ENCODE data around the gene SRA1.

SRA1 gene

GRCh38 chr5:140564196-140565023, 7.1 kb upstream of the SRA1 start, which contains the start of the genes APBB3 and SLC35A4 (continued):
- TF ChIP-seq, protein P1, sequence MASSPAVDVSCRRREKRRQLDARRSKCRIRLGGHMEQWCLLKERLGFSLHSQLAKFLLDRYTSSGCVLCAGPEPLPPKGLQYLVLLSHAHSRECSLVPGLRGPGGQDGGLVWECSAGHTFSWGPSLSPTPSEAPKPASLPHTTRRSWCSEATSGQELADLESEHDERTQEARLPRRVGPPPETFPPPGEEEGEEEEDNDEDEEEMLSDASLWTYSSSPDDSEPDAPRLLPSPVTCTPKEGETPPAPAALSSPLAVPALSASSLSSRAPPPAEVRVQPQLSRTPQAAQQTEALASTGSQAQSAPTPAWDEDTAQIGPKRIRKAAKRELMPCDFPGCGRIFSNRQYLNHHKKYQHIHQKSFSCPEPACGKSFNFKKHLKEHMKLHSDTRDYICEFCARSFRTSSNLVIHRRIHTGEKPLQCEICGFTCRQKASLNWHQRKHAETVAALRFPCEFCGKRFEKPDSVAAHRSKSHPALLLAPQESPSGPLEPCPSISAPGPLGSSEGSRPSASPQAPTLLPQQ (tag by site-specific recombination; IDR thresholded peaks at IDR 0.05): peak; percentile 87
- TF ChIP-seq ZNF510 (tag by site-specific recombination; IDR thresholded peaks at IDR 0.05; ENCODE audit: insufficient replicate concordance): no peak
- peak; percentile 97 for TF ChIP-seq ZNF777 (tag by site-specific recombination; IDR thresholded peaks at IDR 0.05; ENCODE audit: borderline replicate concordance)
- TF ChIP-seq PRDM1 (tag by site-specific recombination; IDR thresholded peaks at IDR 0.05): no peak
- 0 out of 2 replicates have a peak, but pooled peaks have one; percentile 61 for TF ChIP-seq BCL11B (tag by site-specific recombination; IDR thresholded peaks at IDR 0.05; ENCODE audit: low read depth)
- TF ChIP-seq ZNF670 (tag by site-specific recombination; IDR thresholded peaks at IDR 0.05; ENCODE audit: low read depth): no peak
- no peak for TF ChIP-seq ZNF221 (tag by site-specific recombination; IDR thresholded peaks at IDR 0.05; ENCODE audit: borderline replicate concordance)
- TF ChIP-seq REST (tag by site-specific recombination; IDR thresholded peaks at IDR 0.05): no peak
- TF ChIP-seq, protein P2, sequence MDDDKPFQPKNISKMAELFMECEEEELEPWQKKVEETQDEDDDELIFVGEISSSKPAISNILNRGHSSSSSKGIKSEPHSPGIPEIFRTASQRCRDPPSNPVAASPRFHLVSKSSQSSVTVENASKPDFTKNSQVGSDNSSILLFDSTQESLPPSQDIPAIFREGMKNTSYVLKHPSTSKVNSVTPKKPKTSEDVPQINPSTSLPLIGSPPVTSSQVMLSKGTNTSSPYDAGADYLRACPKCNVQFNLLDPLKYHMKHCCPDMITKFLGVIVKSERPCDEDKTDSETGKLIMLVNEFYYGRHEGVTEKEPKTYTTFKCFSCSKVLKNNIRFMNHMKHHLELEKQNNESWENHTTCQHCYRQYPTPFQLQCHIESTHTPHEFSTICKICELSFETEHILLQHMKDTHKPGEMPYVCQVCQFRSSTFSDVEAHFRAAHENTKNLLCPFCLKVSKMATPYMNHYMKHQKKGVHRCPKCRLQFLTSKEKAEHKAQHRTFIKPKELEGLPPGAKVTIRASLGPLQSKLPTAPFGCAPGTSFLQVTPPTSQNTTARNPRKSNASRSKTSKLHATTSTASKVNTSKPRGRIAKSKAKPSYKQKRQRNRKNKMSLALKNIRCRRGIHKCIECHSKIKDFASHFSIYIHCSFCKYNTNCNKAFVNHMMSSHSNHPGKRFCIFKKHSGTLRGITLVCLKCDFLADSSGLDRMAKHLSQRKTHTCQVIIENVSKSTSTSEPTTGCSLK (tag by site-specific recombination; IDR thresholded peaks at IDR 0.05): no peak
- TF ChIP-seq ZNF747 (tag by site-specific recombination; IDR thresholded peaks at IDR 0.05): no peak
- TF ChIP-seq, protein P3, sequence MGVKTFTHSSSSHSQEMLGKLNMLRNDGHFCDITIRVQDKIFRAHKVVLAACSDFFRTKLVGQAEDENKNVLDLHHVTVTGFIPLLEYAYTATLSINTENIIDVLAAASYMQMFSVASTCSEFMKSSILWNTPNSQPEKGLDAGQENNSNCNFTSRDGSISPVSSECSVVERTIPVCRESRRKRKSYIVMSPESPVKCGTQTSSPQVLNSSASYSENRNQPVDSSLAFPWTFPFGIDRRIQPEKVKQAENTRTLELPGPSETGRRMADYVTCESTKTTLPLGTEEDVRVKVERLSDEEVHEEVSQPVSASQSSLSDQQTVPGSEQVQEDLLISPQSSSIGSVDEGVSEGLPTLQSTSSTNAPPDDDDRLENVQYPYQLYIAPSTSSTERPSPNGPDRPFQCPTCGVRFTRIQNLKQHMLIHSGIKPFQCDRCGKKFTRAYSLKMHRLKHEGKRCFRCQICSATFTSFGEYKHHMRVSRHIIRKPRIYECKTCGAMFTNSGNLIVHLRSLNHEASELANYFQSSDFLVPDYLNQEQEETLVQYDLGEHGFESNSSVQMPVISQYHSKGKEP (tag by site-specific recombination; IDR thresholded peaks at IDR 0.05): 0 out of 2 replicates have a peak, but pooled peaks have one; percentile 10
- peak; percentile 44; the same call in 1 of the 2 replicates for TF ChIP-seq ZNF423 (tag by site-specific recombination; IDR thresholded peaks at IDR 0.05)
- TF ChIP-seq, protein P4, sequence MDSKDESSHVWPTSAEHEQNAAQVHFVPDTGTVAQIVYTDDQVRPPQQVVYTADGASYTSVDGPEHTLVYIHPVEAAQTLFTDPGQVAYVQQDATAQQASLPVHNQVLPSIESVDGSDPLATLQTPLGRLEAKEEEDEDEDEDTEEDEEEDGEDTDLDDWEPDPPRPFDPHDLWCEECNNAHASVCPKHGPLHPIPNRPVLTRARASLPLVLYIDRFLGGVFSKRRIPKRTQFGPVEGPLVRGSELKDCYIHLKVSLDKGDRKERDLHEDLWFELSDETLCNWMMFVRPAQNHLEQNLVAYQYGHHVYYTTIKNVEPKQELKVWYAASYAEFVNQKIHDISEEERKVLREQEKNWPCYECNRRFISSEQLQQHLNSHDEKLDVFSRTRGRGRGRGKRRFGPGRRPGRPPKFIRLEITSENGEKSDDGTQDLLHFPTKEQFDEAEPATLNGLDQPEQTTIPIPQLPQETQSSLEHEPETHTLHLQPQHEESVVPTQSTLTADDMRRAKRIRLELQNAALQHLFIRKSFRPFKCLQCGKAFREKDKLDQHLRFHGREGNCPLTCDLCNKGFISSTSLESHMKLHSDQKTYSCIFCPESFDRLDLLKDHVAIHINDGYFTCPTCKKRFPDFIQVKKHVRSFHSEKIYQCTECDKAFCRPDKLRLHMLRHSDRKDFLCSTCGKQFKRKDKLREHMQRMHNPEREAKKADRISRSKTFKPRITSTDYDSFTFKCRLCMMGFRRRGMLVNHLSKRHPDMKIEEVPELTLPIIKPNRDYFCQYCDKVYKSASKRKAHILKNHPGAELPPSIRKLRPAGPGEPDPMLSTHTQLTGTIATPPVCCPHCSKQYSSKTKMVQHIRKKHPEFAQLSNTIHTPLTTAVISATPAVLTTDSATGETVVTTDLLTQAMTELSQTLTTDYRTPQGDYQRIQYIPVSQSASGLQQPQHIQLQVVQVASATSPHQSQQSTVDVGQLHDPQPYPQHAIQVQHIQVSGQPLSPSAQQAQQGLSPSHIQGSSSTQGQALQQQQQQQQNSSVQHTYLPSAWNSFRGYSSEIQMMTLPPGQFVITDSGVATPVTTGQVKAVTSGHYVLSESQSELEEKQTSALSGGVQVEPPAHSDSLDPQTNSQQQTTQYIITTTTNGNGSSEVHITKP (tag by site-specific recombination; IDR thresholded peaks at IDR 0.05): peak; percentile 78
- TF ChIP-seq ZNF530 (tag by site-specific recombination; IDR thresholded peaks at IDR 0.05; ENCODE audit: low read depth): no peak
- TF ChIP-seq YY2 (tag by site-specific recombination; IDR thresholded peaks at IDR 0.05): peak; percentile 92
- no peak for TF ChIP-seq ZNF521 (tag by site-specific recombination; IDR thresholded peaks at IDR 0.05)
- TF ChIP-seq ZNF223 (tag by site-specific recombination; IDR thresholded peaks at IDR 0.05): no peak
- TF ChIP-seq ZEB2 (tag by site-specific recombination; IDR thresholded peaks at IDR 0.05): peak; percentile 98
- TF ChIP-seq TSHZ1 (tag by site-specific recombination; IDR thresholded peaks at IDR 0.05; ENCODE audit: borderline replicate concordance): no peak
- TF ChIP-seq ZNF19 (tag by site-specific recombination; IDR thresholded peaks at IDR 0.05; ENCODE audit: low read depth): no peak
- TF ChIP-seq ZBTB17 (tag by site-specific recombination; IDR thresholded peaks at IDR 0.05): peak; percentile 93
- TF ChIP-seq EGR2 (tag by site-specific recombination; IDR thresholded peaks at IDR 0.05; ENCODE audit: low read depth): no peak; the same call in 1 of the 2 replicates
